T-helper 17 cell (primary cell): ENCODE measurements around the gene TSEN54. TPM values are rescaled to one million over a fixed set of nuclear protein-coding genes. Genes with fewer than 3 reads are reported as not detected.

ENCODE experiments used
- ATAC-seq: fragments of 150-1000 bp; cut with Tn5 transposase; 2 replicates; pipeline ENCODE4 v1.10.0; 2021; ENCODE audit warnings: mild to moderate bottlenecking, moderate library complexity
- DNase-seq, 3 donors: peaks; one replicate each; pipeline versions ENCODE4 v3.0.0 to v3.0.0-alpha.2; 2020 to 2021
- H3K9me3 ChIP-seq: one replicate; pipeline ENCODE4 v1.7.0; 2013; ENCODE audit warnings: low read length, mild to moderate bottlenecking; ENCODE audit not compliant: control insufficient read depth, poor library complexity, severe bottlenecking
- H3K27ac Mint-ChIP-seq: one replicate; pipeline ENCODE4 v1.8.0; 2022; ENCODE audit warnings: mild to moderate bottlenecking, moderate library complexity, mixed read lengths
- H3K27me3 Mint-ChIP-seq: one replicate; pipeline ENCODE4 v1.8.0; 2022; ENCODE audit warnings: mixed read lengths
- H3K36me3 Mint-ChIP-seq: one replicate; pipeline ENCODE4 v1.8.0; 2022; ENCODE audit warnings: low read depth, mixed read lengths
- H3K4me1 Mint-ChIP-seq: one replicate; pipeline ENCODE4 v1.8.0; 2022; ENCODE audit warnings: mild to moderate bottlenecking, mixed read lengths
- H3K4me3 Mint-ChIP-seq: one replicate; pipeline ENCODE4 v1.8.0; 2022; ENCODE audit warnings: mild to moderate bottlenecking, moderate library complexity, mixed read lengths
- total RNA-seq, 4 donors: library from RNA in 2 of 4; stranded (reverse) in 2 of 4; gene quantifications; one replicate each; pipeline ENCODE4 v1.2.3 and lab custom pipeline; 2022 to 2026

The TSEN54 gene
- total RNA-seq, 2 donors from 2014 or later: 49.7 to 56.5 TPM

DNA sequence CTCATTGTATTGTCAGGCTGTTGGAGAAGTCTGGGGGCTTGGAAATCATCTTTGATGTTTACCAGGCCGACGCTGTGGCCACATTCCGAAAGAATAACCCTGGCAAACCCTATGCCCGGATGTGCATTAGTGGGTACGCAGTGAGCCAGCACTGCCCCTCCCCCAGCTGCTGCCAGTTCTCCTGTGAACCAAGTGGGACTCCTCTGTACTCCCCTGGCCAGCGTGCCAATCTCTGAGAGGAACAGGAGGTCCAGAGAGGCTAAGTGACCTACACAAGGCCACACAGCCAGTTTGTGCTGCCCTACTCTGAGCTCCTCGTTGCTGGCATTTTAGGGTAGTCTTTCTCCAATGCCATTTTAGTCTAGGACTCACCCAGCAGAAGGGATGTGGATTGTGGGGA lies 7.3 kb downstream of the TSEN54 start:
- no peak overlapping the region for H3K4me3 Mint-ChIP-seq
- H3K9me3 ChIP-seq: no peaks in the 10 kb centered on the region
- DNase-seq (no peak), ATAC-seq (no peak)
- H3K36me3 Mint-ChIP-seq: peaks cover 3% of the 10 kb centered on the region
- no peak overlapping the region for H3K27ac Mint-ChIP-seq
- no peaks in the 10 kb centered on the region for H3K27me3 Mint-ChIP-seq
- H3K4me1 Mint-ChIP-seq: peaks cover 13% of the 10 kb centered on the region

DNA sequence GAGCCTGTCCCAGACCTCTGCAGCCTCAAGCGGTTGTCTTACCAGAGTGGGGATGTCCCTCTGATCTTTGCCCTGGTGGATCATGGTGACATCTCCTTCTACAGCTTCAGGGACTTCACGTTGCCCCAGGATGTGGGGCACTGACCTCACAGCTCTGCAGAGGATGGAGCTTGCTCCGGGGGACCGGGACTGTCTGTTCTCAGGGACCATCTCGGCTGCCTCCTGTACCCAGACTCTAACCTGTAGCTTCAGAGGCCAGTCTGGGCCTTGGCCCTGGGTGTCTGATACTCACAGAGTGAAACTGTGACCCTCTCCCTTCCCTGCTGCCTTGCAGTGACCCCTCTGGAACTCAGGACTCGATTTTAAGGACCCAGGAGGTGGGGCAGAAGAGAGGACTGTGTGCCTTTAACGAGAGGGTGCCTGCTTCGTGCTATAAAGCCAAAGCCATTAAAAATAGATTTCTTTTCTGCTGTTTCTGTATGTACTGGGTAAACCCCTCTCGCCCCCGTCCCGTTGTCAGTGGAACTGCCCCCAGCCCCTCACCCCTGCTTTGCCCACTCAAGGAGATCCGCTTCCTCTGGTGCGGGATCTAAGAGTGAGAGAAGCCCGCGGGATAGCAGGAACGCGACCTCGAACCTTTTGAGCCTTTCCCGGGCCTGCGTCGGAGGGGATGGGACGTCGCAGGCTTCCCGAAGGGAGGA lies 8.1 kb downstream of the TSEN54 start:
- peak overlapping the region; percentile 82 for H3K4me3 Mint-ChIP-seq
- DNase-seq: no peak
- no peaks in the 10 kb centered on the region for H3K9me3 ChIP-seq
- ATAC-seq: no peak
- no peaks in the 10 kb centered on the region for H3K27me3 Mint-ChIP-seq
- peaks cover 12% of the 10 kb centered on the region for H3K4me1 Mint-ChIP-seq
- H3K36me3 Mint-ChIP-seq: peaks cover 3% of the 10 kb centered on the region
- H3K27ac Mint-ChIP-seq: peak overlapping the region; percentile 34

DNA sequence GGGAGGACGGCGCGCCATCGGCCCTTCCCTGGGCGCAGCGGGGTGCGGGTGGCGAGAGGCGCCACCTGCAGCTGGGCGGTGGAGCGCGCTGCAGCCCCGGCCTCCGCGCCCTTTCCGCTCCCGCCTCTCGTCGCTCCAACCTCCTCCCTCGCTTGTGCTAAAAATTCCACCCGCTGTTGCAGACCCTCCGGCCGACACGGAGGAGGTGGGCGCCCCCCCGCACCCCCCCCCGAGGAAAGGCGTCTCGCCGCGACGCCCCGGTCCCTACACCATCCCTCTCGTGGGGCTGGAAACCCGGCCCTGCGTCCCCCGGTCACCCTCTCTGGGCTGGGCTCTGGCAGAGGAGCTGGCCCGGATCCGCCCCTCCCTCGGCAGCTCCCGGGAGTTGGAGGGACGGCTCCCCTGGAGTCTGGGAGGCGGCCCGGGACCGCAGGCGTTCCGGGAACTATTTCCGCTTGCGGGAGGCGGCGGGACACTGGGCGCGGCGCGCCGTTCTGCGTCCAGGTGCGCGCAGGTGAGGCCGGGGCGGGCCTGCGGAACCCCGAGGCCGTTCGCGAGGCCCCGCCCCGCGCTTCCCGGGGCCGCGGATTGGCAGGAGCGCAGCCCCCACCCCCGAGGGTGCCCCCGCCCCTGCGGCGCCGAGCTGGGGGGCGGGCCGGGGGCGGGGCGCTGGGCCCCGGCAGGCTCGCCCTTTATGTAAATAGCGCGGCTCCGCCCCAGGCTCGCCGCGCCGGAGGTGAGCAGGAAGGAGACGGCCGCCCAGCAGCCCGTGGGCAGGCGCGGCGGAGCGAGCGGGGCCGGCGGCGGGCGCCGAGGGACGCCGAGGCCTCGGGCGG lies 8.9 kb downstream of the TSEN54 start, which contains the start of gene LLGL2:
LLGL2 (plus strand) TSS at position 728 of the 836 bp plus-strand sequence. CDS start 17,730 bp downstream, outside the sequence.
- no peaks in the 10 kb centered on the region for H3K36me3 Mint-ChIP-seq
- DNase-seq: peak; percentile 83 to 91 (median 88)
- peaks cover 12% of the 10 kb centered on the region for H3K4me1 Mint-ChIP-seq
- H3K4me3 Mint-ChIP-seq: peak within 1 kb of the TSS; percentile 82
- peak within 1 kb of the TSS; percentile 34 for H3K27ac Mint-ChIP-seq
- no peaks in the 10 kb centered on the region for H3K9me3 ChIP-seq
- ATAC-seq: peak; percentile 94
- H3K27me3 Mint-ChIP-seq: no peaks in the 10 kb centered on the region

DNA sequence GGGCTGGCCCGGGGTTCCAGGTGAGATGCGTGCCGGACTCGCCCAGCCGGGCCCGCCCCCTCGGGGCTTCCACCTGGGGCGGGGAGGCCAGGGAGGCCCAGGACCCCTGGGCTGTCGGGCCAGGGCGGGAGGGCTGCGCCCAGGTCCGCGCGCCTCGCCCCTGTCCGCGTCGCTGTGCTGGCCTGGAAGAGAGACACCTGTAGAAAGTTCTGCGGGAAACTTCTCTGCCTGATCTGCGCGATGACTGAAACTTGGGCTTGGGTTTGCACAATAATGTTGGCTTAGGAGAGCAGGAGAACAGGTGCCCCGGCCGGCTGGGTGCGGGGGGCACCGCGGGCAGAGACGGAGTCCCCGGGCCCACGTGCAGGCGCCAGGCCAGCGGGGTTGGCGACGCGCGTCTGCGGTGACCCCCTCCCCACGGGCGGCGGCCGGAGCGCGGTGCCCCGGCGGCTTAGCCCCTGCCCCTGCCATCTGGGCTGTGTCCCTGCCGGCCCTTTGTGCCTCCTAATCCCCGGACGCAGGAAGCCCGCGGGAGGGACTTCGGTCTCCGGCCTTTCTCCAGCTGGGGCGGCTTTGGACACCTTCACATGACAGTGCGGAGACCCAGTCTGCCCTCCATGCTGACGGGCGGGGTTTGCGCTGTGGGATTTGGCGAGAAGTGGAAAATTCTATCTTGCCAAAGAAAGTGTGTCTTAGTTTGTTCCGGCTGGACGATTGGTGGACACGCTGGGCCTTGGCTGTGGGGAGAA lies 9.7 kb downstream of the TSEN54 start:
- no peak for ATAC-seq
- H3K27ac Mint-ChIP-seq: no peak overlapping the region
- H3K9me3 ChIP-seq: no peaks in the 10 kb centered on the region
- DNase-seq: no peak
- H3K36me3 Mint-ChIP-seq: no peaks in the 10 kb centered on the region
- H3K4me1 Mint-ChIP-seq: peaks cover 12% of the 10 kb centered on the region
- peak overlapping the region; percentile 82 for H3K4me3 Mint-ChIP-seq
- no peaks in the 10 kb centered on the region for H3K27me3 Mint-ChIP-seq

DNA sequence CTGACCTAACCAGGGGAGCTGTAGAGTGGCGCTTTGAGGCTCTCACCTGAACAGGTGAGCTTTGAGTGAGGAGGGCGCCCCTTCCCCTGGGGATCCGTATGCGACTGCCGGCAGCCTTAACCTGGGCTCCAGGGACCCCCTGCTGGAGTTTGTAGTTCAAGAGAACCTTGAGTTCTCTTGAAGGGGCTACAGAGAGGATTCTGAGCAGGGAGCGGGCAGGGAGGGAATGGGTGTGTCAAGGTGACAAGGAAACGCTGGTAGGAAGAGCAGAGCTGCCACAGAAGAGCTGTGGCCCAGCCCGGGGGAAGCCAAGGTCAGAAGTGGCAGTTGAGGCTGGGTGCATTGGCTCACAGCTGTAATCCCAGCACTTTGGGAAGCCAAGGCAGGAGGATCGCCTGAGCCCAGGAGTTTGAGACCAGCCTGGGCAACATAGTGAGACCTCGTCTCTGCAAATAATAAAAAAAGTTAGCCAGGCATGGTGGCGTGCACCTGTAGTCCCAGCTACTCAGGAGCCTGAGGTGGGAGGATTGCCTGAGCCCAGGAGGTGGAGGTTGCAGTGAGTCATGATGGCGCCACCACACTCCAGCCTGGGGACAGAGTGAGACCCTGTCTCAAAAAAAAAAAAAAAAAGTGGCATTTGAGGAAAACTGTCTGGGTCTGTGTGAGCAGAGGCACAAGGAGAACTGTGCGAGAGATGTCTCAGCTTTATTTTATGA lies 10.4 kb downstream of the TSEN54 start:
- Mint-ChIP-seq H3K27me3 (no peaks in the 10 kb centered on the region), H3K36me3 (no peaks in the 10 kb centered on the region), H3K4me3 (peak overlapping the region; percentile 82), H3K4me1 (peaks cover 12% of the 10 kb centered on the region), H3K27ac (no peak overlapping the region)
- no peak for DNase-seq
- no peak for ATAC-seq
- no peaks in the 10 kb centered on the region for H3K9me3 ChIP-seq

DNA sequence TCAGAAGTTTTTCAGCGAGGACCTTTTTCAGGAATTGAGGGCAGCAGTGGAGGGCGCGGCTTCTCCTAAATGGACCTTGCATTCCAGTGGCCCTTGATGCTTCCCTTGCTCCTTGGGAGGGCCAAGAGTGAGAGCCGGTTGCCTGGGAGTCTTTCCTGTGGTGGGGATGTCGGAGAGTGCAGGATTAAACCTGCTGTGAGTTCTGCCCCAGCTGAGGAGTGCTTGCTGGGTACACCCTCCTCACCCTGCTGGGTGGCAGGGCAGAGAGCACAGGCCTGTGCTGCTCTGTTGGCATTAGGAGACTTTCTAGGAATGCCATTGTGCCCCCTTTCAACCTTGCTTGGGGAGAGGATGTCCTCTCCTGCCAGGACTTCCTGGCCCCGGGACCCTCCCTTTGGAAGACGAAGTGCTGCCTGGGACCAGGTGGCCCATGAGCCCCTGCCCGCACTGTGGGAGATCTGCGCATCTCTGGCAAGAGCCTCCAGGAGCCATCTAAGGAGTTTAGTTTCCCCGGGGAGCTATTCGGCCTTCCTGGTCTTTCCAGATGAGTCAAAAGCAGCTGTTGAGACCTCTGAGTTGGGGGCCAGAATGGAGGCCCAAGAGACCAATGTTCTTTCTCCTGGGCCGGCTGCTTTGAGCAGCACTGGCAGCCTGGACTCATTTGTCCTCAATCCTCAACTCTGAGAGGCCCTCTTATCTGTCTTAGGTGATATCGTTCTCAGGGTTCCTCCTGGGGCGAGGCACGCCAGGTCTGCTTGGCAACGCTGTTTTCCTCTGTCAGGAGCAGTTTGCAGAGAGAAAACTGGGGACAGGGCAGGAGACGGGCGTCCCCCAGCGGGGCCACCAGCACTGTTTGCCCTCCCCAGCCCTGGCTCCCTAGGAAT lies 14.8 kb downstream of the TSEN54 start:
- no peak overlapping the region for H3K27ac Mint-ChIP-seq
- peaks cover 18% of the 10 kb centered on the region for H3K4me1 Mint-ChIP-seq
- ATAC-seq: no peak
- no peak for DNase-seq
- no peak overlapping the region for H3K4me3 Mint-ChIP-seq
- no peaks in the 10 kb centered on the region for H3K36me3 Mint-ChIP-seq
- no peaks in the 10 kb centered on the region for H3K27me3 Mint-ChIP-seq
- no peaks in the 10 kb centered on the region for H3K9me3 ChIP-seq

DNA sequence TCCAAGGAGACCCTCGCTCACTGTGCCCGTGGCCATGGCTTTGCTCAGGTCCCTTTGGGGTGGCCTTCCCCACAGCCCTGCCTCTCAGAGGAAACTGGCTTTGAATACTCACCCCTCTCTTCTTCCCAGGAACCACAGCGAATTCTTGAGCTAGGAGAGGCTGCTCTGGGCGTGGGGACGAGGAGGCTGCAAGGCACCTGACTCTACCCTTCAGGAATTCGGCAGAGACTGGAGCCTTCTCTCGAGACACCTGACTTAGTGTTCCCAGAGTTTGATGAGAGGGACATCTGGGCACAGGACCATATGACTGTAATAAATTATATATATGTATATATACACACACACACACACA lies 15.4 kb downstream of the TSEN54 start:
- no peak overlapping the region for H3K4me3 Mint-ChIP-seq
- DNase-seq: no peak
- H3K36me3 Mint-ChIP-seq: no peaks in the 10 kb centered on the region
- H3K4me1 Mint-ChIP-seq: peaks cover 13% of the 10 kb centered on the region
- no peaks in the 10 kb centered on the region for H3K27me3 Mint-ChIP-seq
- ATAC-seq: no peak
- H3K27ac Mint-ChIP-seq: no peak overlapping the region
- H3K9me3 ChIP-seq: no peaks in the 10 kb centered on the region

DNA sequence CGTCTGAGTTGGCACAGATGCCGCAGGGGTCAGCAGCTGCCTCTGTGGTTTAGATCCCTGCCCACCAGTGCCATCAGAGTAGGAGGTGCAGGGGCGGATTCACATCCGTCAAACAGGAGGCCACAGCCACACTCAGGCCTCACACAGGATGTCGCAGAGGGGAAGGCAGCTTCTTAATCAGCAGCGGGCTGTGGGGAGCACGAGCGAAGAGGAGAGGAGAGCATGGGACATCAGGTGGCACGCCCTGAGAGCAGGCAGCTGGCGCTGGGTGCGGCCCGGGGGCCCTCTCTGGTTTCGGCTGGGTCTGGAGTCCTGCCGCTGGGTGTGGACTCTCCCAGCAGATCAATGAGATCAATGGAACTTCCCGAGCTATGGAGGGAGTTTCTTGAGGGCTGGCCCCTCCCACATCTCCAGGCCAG lies 18.8 kb downstream of the TSEN54 start:
- H3K9me3 ChIP-seq: no peaks in the 10 kb centered on the region
- Mint-ChIP-seq H3K27ac (peak overlapping the region; percentile 90), H3K36me3 (no peaks in the 10 kb centered on the region), H3K27me3 (no peaks in the 10 kb centered on the region), H3K4me3 (peak overlapping the region; percentile 87), H3K4me1 (peaks cover 14% of the 10 kb centered on the region)
- DNase-seq (no peak), ATAC-seq (peak; percentile 92)

DNA sequence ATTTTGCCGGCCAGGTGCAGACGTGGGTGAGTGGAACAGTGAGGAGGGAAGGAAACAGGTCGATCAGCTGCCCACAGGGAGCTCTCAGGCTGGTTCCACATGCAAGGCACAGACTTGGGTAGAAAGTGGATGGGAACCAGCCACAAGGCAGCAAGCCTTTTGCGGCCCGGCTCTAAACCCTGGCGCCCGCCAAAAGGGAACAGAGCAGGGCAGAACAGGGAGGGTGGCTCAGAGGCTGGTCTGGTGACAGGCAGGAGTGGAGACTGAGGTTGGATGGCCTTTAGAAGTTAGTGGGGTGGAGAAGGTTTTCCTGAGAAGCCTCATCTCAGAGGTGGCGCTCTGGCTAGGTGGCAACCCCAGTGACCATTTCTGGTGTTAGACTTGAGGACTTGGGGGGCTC lies 19.5 kb downstream of the TSEN54 start:
- Mint-ChIP-seq H3K4me1 (peaks cover 18% of the 10 kb centered on the region), H3K36me3 (no peaks in the 10 kb centered on the region), H3K4me3 (no peak overlapping the region), H3K27ac (peak overlapping the region; percentile 90), H3K27me3 (no peaks in the 10 kb centered on the region)
- no peaks in the 10 kb centered on the region for H3K9me3 ChIP-seq
- DNase-seq (no peak), ATAC-seq (no peak)

DNA sequence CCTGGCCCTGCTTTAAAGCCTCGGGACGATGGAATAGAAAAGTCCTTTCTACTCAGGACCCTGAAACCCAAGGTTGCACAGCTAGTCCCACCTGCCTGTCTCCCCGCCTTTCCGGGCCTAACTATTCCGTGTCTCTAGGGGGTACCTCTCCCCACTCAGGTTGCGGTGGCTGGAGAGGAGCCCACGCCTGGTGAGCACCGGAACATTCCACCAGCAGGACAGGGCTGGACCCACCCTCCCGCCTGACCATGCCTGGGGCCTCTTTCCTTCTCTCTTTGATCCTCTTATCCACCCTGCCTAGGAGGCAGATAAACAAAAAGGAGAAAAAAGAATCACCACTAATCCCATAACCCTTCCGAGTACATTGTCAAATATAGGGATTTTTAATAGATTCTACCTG lies 20.0 kb downstream of the TSEN54 start:
- Mint-ChIP-seq H3K27me3 (no peaks in the 10 kb centered on the region), H3K36me3 (no peaks in the 10 kb centered on the region), H3K27ac (peak overlapping the region; percentile 90), H3K4me3 (peak overlapping the region; percentile 21), H3K4me1 (peaks cover 20% of the 10 kb centered on the region)
- H3K9me3 ChIP-seq: no peaks in the 10 kb centered on the region
- ATAC-seq (no peak), DNase-seq (no peak)

DNA sequence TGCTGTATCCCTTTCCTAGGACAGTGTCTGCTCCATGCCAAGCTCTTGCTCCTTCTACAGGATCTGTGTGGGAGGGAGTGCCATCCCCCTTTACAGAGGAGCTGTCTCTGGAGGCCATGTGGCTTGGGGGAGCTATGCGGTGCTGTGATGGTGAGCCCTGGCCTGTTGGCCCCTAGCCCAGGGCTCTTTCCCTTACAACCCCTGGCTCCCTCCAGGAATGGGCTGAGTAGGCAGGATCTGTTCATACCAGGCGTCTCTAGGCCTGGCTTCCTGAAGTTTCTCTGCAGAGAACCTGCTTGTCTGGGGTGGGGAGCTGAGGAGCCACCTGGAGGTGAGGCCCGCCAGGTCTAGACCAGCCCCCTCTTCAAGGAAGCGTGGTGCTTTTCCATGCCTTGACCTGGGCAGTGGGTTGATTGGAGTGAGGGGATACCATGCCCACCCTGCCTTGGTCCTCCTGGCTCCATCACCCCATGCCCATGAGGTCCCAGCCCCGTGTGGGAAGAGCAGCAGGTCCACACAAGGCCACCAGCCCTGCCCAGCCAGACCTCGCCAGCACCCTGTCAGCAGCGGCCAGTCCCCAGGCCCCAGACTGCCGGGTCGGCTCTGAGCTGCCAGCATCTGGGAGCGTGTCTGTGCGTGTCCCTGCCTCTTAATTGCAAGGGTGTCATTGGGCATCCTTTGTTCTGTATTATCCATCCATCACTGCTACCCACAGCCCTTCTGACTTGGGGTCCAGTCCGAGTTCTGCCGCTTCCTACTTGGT lies 23.8 kb downstream of the TSEN54 start:
- Mint-ChIP-seq H3K27ac (no peak overlapping the region), H3K36me3 (no peaks in the 10 kb centered on the region), H3K4me3 (no peak overlapping the region), H3K27me3 (no peaks in the 10 kb centered on the region), H3K4me1 (peaks cover 16% of the 10 kb centered on the region)
- no peaks in the 10 kb centered on the region for H3K9me3 ChIP-seq
- no peak for ATAC-seq
- no peak for DNase-seq
